Coronary artery (tissue), 2 donors: Measurements from ENCODE around the gene OR52E5.

ENCODE experiments used
- DNase-seq: peaks from one replicate; pipeline ENCODE4 v3.0.0-alpha.2; 2017; ENCODE audit warnings: low spot score
- H3K27ac ChIP-seq, 2 donors: fragments of 200-600 bp; sonication (generic); one replicate each; pipeline ENCODE4 v1.5.1; 2016 to 2019
- H3K4me3 ChIP-seq: fragments of 200-600 bp; sonication (generic); 2 replicates; pipeline ENCODE4 v1.5.1; 2016; ENCODE audit warnings: mild to moderate bottlenecking, moderate library complexity
- TF ChIP-seq, protein P1 (sequence below): fragments of 200-600 bp; sonication (generic); IDR thresholded peaks from one replicate; pipeline ENCODE4 v1.5.1; 2019; ENCODE audit warnings: antibody characterized with exemption

The OR52E5 gene

DNA sequence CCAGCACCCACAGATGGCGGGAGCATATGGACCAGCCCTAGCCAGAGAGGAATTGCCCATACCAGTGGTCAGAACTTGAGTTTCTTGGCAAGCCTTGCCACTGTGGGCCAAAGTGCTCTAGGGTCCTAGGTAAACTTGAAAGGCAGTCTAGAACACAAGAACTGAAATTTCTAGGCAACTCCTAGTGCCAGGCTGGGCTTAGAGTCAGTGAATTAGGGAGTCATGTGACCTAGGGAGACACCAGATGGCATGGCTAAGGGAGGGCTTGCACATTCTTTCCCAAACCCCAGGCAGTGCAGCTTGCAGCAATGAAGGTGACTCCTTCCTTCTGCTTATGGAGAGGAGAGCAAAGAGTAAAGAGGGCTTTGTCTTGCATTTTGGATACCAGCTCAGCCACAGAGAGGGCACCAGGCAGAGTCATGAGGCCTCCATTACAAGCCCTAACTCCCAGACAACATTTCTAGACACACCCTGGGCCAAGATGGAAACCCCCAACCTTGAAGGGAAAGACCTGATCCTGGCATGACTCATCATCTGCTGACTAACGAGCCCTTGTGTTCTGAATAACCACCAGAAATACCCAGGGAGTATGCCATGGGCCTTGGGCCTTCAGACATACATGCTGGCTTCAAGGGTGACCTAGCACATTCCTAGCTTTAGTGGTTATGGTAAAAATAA lies 29.9 kb downstream of the OR52E5 start:
- no peak overlapping the region for H3K27ac ChIP-seq
- no peak overlapping the region for H3K4me3 ChIP-seq
- TF ChIP-seq, protein P1, sequence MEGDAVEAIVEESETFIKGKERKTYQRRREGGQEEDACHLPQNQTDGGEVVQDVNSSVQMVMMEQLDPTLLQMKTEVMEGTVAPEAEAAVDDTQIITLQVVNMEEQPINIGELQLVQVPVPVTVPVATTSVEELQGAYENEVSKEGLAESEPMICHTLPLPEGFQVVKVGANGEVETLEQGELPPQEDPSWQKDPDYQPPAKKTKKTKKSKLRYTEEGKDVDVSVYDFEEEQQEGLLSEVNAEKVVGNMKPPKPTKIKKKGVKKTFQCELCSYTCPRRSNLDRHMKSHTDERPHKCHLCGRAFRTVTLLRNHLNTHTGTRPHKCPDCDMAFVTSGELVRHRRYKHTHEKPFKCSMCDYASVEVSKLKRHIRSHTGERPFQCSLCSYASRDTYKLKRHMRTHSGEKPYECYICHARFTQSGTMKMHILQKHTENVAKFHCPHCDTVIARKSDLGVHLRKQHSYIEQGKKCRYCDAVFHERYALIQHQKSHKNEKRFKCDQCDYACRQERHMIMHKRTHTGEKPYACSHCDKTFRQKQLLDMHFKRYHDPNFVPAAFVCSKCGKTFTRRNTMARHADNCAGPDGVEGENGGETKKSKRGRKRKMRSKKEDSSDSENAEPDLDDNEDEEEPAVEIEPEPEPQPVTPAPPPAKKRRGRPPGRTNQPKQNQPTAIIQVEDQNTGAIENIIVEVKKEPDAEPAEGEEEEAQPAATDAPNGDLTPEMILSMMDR, result no peak
- no peak for DNase-seq

DNA sequence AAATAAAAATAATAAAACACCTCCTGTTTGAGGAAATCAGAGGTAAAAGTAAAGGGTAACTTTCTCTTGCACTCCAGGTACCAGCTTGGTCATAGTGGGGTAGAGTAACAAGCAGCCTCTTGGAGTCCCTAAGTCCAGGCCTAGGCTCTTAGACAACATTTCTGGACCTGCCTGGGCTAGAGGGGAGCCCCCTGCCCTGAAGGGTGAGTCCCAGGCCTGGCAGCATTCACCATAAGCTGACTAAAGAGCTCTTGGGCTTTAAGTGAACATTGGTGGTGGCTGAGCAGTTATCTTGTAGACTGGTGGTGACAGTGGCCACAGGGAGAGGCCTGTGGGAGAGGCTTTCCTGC lies 30.4 kb downstream of the OR52E5 start:
- TF ChIP-seq, protein P1, result no peak
- DNase-seq, result no peak
- no peak overlapping the region for H3K4me3 ChIP-seq
- H3K27ac ChIP-seq, result no peak overlapping the region

DNA sequence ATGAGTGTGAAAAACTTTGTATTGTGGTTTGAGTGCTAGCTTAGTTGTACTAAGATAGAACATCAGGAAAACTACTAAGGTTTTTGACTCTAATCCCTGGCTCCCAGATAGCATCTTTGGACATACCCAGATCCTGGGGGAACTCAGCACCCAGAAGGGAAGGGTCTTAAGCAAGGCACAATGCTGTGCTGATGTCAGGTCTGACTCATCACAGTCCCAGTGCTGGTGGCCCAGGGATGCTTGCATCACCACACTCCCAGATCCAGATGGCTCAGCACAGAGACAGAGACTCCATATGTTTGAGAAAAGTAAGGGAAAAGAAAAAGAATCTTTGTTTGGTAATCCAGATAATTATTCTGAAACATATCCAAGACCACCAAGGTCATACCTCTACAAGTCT lies 30.8 kb downstream of the OR52E5 start:
- no peak for DNase-seq

DNA sequence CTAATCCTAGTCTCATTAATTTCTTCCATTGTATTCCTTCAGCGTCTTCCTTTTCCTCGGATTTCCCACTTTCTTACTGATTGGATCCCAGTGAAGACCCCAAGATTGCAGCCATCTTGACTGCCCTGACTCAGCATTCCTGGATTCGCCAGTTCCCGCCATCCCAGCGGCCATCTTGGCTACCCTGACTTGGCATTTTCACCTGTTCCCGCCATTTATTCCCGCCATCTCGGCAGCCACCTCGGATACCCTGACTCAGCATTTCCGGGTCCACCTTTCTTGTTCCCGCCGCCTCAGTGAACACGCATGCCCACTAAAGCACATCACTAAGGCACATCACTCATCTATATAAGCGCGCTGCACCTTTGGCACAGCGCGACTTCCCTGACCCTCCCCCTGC lies 35.3 kb downstream of the OR52E5 start:
- H3K27ac ChIP-seq, result no peak overlapping the region
- no peak overlapping the region for H3K4me3 ChIP-seq
- DNase-seq, result no peak
- TF ChIP-seq, protein P1, result no peak

More for the DNA sequence above, 30.8 kb downstream of the OR52E5 start:
- H3K4me3 ChIP-seq, result no peak overlapping the region
- TF ChIP-seq, protein P1, result no peak
- H3K27ac ChIP-seq, result no peak overlapping the region

DNA sequence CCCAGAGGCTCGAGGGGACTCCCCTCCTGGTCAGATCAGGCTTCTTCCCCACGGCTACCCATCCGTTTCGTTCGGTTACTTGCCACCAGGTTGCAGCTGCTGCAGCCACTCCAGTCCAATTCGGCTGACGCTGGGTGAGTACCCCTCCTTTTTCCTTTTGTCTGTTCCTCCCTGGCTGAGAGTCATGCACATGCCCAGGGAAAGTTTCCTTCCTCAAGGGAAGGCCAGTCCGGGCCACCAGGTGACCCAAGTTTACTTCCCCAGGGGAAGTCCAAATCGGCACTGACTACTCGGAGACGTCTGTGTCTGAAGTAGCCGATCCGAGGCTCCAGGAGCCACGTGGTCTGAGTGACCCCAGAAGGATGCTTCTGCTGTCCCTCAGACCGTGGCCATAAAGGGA lies 35.8 kb downstream of the OR52E5 start:
- Histone ChIP-seq H3K4me3 (no peak overlapping the region), H3K27ac (no peak overlapping the region)
- TF ChIP-seq, protein P1, result no peak
- no peak for DNase-seq

DNA sequence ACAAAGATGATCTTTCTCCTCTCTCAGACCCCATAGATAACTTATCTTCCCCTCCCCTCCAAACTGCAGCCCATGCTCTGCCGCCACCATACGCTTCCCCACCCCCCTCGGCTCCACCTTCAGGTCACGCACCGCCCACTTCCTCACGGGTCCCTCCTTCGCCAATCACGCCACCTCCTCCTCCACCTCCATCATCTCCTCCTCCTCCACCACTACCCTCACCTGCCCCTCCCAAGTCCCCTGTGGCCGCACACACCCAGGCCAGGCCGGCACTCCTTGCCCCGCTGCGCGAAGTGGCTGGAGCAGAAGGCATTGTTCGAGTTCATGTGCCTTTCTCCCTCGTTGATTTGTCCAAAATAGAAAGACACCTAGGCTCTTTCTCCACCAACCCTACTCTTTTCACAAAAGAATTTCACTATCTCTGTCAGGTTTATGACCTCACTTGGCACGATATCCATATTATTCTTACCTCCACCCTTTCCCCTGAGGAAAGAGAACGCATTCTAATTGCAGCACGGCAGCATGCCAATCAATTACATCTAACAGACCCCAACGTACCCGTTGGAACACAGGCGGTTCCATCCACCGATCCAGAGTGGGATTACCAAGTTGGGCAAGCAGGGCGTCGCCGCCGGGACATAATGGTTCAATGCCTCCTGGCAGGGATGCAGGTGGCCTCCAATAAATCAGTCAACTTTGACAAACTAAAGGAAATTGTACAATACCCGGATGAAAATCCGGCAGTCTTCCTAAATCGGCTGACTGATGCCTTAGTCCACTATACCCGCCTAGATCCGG lies 36.8 kb downstream of the OR52E5 start:
- TF ChIP-seq, protein P1, result no peak
- no peak for DNase-seq

DNA sequence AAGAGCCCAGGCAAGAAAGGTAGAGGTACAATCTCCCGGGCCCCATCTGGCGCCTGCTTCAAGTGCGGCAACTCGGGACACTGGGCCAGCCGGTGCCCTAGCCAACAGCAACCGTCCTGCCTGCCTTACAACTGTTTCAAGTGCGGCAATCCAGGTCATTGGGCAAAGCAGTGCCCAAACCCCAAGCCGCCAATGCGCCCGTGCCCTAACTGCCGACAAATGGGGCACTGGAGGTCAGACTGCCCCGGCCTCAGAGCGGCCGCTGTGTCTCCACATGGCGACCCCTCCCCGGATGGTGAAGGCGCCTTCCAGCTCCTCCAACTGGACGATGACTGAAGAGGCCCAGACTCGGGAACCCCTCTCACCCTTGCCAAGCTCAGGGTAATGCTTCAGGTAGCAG lies 37.6 kb downstream of the OR52E5 start:
- no peak for DNase-seq

More for the DNA sequence above, 36.8 kb downstream of the OR52E5 start:
- Histone ChIP-seq H3K27ac (no peak overlapping the region), H3K4me3 (no peak overlapping the region)

More for the DNA sequence above, 37.6 kb downstream of the OR52E5 start:
- TF ChIP-seq, protein P1, result no peak
- Histone ChIP-seq H3K27ac (no peak overlapping the region), H3K4me3 (no peak overlapping the region)
